Activated CD8-positive, alpha-beta T cell treated with anti-CD3 and anti-CD28 coated beads for 36 hours (primary cell): Measurements from ENCODE around the gene SGCE. TPM values are rescaled to one million over a fixed set of nuclear protein-coding genes. Genes with fewer than 3 reads are reported as not detected.

Experiments
- ATAC-seq: fragments of 200-7000 bp; cut with Tn5 transposase; one replicate; pipeline ENCODE4 v1.10.0; 2021; ENCODE audit warnings: mild to moderate bottlenecking, moderate library complexity
- CTCF ChIA-PET: fragments of 350-600 bp; sonication (Branson Sonifier 250); formaldehyde crosslinking; loops from one replicate; lab custom pipeline; 2021; ENCODE audit warnings: antibody characterized with exemption; lab: Charles Lee
- POLR2A ChIA-PET: fragments of 350-600 bp; sonication (Branson Sonifier 250); formaldehyde crosslinking; loops from one replicate; lab custom pipeline; 2021; ENCODE audit warnings: antibody characterized with exemption; lab: Charles Lee
- DNase-seq: peaks from one replicate; pipeline ENCODE4 v3.0.0-alpha.2; 2020
- H3K27ac Mint-ChIP-seq: one replicate; pipeline ENCODE4 v1.8.0; 2021; ENCODE audit warnings: mild to moderate bottlenecking, mixed read lengths
- H3K27me3 Mint-ChIP-seq: one replicate; pipeline ENCODE4 v1.8.0; 2021; ENCODE audit warnings: mixed read lengths
- H3K36me3 Mint-ChIP-seq: one replicate; pipeline ENCODE4 v1.8.0; 2021; ENCODE audit warnings: low read depth, mixed read lengths
- H3K4me1 Mint-ChIP-seq: one replicate; pipeline ENCODE4 v1.8.0; 2021; ENCODE audit warnings: low read depth, mixed read lengths
- H3K4me3 Mint-ChIP-seq: one replicate; pipeline ENCODE4 v1.8.0; 2021; ENCODE audit warnings: mild to moderate bottlenecking, moderate library complexity, mixed read lengths
- H3K9me3 Mint-ChIP-seq: one replicate; pipeline ENCODE4 v1.8.0; 2021; ENCODE audit warnings: mixed read lengths
- CTCF ChIP-seq: fragments of 200-600 bp; IDR thresholded peaks from one replicate; pipeline ENCODE4 v1.8.0; 2022; ENCODE audit warnings: antibody characterized with exemption, mild to moderate bottlenecking
- intact Hi-C: fragments of 100-400 bp; cut with micrococcal nuclease; formaldehyde crosslinking; loops from one replicate; pipeline ENCODE4 v1.10.0; 2022
- total RNA-seq, 2 experiments: library from RNA; stranded (reverse); gene quantifications; one replicate each; pipeline ENCODE4 v1.2.3, GENCODE V29; 2021

The SGCE gene
- total RNA-seq, 2 experiments from 2014 or later = 0.56 TPM; not detected in 1

- ATAC-seq = no peak
Measured at GRCh38 chr7:94658826-94659225, 2.9 kb upstream of the SGCE start.

DNA sequence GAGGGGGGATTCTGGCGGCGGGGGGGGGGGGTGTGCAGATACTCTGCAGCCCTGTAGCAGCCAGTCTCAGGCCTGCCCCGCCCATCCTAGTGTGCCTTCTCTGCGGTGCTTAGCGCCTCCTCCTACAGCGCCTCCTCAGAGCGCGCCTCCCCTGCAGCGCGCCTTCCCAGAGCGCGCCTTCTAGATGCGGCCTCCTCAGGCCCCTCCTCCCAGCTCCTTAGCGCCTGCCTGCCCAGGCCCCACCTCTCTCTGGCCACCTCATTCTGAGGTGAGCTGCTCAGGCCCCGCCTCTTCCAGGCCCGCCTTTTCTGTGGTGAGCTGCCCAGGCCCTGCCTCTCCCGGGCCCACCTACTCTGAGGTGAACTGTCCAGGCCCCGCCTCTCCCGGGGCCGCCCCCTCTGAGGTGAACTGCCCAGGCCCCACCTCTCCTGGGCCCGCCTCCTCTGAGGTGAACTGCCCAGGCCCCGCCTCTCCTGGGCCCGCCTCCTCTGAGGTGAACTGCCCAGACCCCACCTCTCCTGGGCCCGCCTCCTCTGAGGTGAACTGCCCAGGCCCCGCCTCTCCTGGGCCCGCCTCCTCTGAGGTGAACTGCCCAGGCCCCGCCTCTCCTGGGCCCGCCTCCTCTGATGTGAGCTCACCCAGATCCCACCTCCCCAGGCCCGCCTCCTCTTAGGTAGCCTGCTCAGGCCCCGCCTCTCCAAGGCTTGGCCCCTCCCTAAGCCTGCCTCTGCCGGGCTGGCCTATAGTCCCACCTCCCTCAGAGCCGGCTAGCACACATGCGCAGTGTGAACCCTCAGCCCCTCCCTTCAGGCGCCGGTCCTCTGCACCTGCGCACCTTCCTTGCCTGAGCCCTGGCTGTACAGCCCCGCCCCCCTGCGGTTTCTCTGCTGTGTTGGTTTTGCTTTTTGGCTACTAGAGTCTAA is 2.1 kb upstream of the SGCE start:
- peak; percentile 87 for ATAC-seq
- Mint-ChIP-seq H3K27me3 (peaks cover 23% of the 10 kb centered on the region), H3K27ac (no peak overlapping the region), H3K4me1 (peaks cover 15% of the 10 kb centered on the region), H3K9me3 (no peaks in the 10 kb centered on the region), H3K36me3 (no peaks in the 10 kb centered on the region), H3K4me3 (peak overlapping the region; percentile 81)
- intact Hi-C loops = loop anchor here (10.0 kb wide), 1 partner anchor 143 kb away; no protein-coding TSS in a partner anchor
- TF ChIP-seq CTCF = no peak
- POLR2A ChIA-PET = no interaction called here
- CTCF ChIA-PET = interaction anchor here (1.1 to 2.8 kb wide), 4 partner anchors 24 to 818 kb away, joined by 3 to 15 read pairs (median 3); no protein-coding TSS in a partner anchor
- DNase-seq = peak; percentile 95

More at GRCh38 chr7:94658826-94659225, 2.9 kb upstream of the SGCE start:
- Mint-ChIP-seq H3K27me3 (peaks cover 23% of the 10 kb centered on the region), H3K4me1 (peaks cover 15% of the 10 kb centered on the region), H3K36me3 (no peaks in the 10 kb centered on the region), H3K27ac (no peak overlapping the region), H3K9me3 (no peaks in the 10 kb centered on the region), H3K4me3 (no peak overlapping the region)
- TF ChIP-seq CTCF = no peak
- no peak for DNase-seq
- intact Hi-C loops = loop anchor here (10.0 kb wide), 1 partner anchor 144 kb away; no protein-coding TSS in a partner anchor
- ChIA-PET CTCF (interaction anchor here (1.0 to 2.8 kb wide), 4 partner anchors 209 to 818 kb away, joined by 3 to 15 read pairs (median 3); no protein-coding TSS in a partner anchor), POLR2A (no interaction called here)

DNA sequence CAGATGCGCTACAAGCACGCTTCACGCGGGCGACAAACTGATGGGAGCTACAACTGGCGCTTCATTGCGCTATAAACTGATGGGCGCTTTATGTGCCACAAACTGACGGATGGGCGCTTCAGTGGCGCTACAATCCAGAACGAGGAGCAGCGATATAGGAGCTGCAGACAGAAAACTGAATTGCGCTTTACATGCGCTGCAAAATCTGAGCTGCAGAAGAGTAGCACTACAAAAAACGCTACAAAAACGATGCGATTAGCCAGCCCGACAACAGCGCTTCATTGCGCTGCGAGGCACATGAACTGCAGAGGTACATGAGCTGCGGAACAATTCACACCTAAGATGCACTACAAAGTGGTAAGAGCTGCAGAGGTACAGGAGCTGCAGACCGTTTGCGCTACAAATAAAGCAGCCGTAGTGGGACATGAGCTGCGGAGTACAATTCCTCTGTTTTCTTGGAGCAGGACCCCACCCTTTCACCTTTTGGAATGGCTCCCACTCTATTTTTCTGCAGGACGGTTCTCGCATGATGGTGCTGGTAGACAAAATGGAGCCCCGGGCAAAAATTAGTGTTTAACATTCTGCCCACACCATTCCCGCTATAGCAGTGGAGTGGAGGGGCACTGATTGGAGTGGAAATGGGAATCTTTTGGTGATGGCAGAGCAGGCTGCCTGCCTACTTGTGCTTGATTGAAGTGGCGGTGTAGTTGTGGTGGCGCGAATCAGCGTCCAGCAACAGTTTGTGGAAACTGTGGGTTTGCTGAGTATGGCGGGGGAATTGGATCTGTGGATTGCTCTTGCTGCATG is 1.2 kb upstream of the SGCE start:
- Mint-ChIP-seq H3K4me1 (peaks cover 15% of the 10 kb centered on the region), H3K27me3 (peaks cover 26% of the 10 kb centered on the region), H3K9me3 (no peaks in the 10 kb centered on the region), H3K36me3 (no peaks in the 10 kb centered on the region), H3K4me3 (peak overlapping the region; percentile 81), H3K27ac (peak overlapping the region; percentile 10)
- ATAC-seq (no peak), DNase-seq (peak; percentile 36)
- POLR2A ChIA-PET = interaction anchor here (1.0 kb wide), 1 partner anchor 24 kb away, joined by 3 read pairs; no protein-coding TSS in a partner anchor
- intact Hi-C loops = loop anchor here (10.0 kb wide), 1 partner anchor 142 kb away; no protein-coding TSS in a partner anchor
- no peak for TF ChIP-seq CTCF
- CTCF ChIA-PET = interaction anchor here (0.7 to 2.8 kb wide), 7 partner anchors 16 to 777 kb away, joined by 3 to 15 read pairs (median 3); no protein-coding TSS in a partner anchor

DNA sequence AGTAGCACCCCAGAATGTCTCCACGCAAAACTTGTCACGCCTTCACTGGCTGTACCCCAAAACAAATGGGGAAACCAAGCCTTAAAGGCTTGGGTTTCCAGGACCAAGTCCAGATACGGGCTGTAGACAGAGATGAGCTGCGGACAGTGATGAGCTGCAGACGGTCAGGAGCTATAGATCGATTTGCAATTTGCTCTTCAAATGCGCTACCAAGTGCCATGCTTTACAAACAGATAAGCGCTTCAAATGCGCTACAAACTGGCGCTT is 658 bp upstream of the SGCE start:
- POLR2A ChIA-PET = interaction anchor here (1.0 kb wide), 1 partner anchor 23 kb away, joined by 3 read pairs; no protein-coding TSS in a partner anchor
- Mint-ChIP-seq H3K27ac (no peak overlapping the region), H3K9me3 (no peaks in the 10 kb centered on the region), H3K36me3 (no peaks in the 10 kb centered on the region), H3K4me3 (peak overlapping the region; percentile 81), H3K4me1 (peaks cover 15% of the 10 kb centered on the region), H3K27me3 (peaks cover 30% of the 10 kb centered on the region)
- no peak for TF ChIP-seq CTCF
- ATAC-seq = no peak
- intact Hi-C loops = loop anchor here (10.0 kb wide), 1 partner anchor 142 kb away; no protein-coding TSS in a partner anchor
- CTCF ChIA-PET = interaction anchor here (0.7 to 2.8 kb wide), 6 partner anchors 15 to 778 kb away, joined by 3 to 15 read pairs (median 3); no protein-coding TSS in a partner anchor
- no peak for DNase-seq
